IMR-90 (cell line): Measurements from ENCODE around the gene KCNF1. TPM values are rescaled to one million over a fixed set of nuclear protein-coding genes. Genes with fewer than 3 reads are reported as not detected.

Experiments used
- ATAC-seq: fragments of 200-7000 bp; cut with Tn5 transposase; 2 replicates; pipeline ENCODE4 v1.9.1; 2020; ENCODE audit warnings: low read depth, mild to moderate bottlenecking, moderate library complexity
- BruUV-seq: library from RNA; stranded (reverse); fragments of 400-500 nt; replicated peaks from 2 replicates; lab custom pipeline; 2021; lab: Mats Ljungman, UMichigan
- CTCF ChIA-PET: fragments of 300-600 bp; formaldehyde crosslinking; extraction: SDS; loops from one replicate; lab custom pipeline; 2021; ENCODE audit warnings: antibody characterized with exemption; lab: Yijun Ruan, JAX
- POLR2A ChIA-PET: fragments of 300-600 bp; sonication (Branson Sonifier 250); formaldehyde crosslinking; loops from one replicate; lab custom pipeline; 2022; ENCODE audit warnings: antibody characterized with exemption; ENCODE audit not compliant: unreplicated experiment; lab: Charles Lee
- DNase-seq: peaks from one replicate; pipeline ENCODE4 v3.0.0; 2013
- H2AFZ ChIP-seq: replicated peaks from 2 replicates; pipeline ENCODE3; 2013; ENCODE audit warnings: low read length, mild to moderate bottlenecking; ENCODE audit not compliant: poor library complexity
- H2AK5ac ChIP-seq: 2 replicates; pipeline ENCODE4 v1.6.1; 2013; ENCODE audit warnings: low read depth, low read length, inconsistent platforms
- H2AK9ac ChIP-seq: replicated peaks from 2 replicates; pipeline ENCODE3; 2013; ENCODE audit warnings: mild to moderate bottlenecking, low read depth, low read length, moderate library complexity; ENCODE audit not compliant: poor library complexity
- H2BK120ac ChIP-seq: 2 replicates; pipeline ENCODE4 v1.6.1; 2013; ENCODE audit warnings: low read depth, low read length, inconsistent platforms
- H2BK15ac ChIP-seq: 3 replicates; pipeline ENCODE4 v1.6.1; 2013; ENCODE audit warnings: low read depth, low read length, inconsistent platforms
- H2BK20ac ChIP-seq: 2 replicates; pipeline ENCODE4 v1.6.1; 2013; ENCODE audit warnings: low read depth, mild to moderate bottlenecking, inconsistent platforms, low read length, moderate library complexity
- H2BK5ac ChIP-seq: 2 replicates; pipeline ENCODE4 v1.6.1; 2013; ENCODE audit warnings: mild to moderate bottlenecking, low read depth, low read length, inconsistent platforms; ENCODE audit not compliant: poor library complexity, severe bottlenecking
- H3K14ac ChIP-seq: replicated peaks from 2 replicates; pipeline ENCODE4 v1.6.1; 2013; ENCODE audit warnings: low read depth, low read length, inconsistent platforms
- H3K18ac ChIP-seq: 2 replicates; pipeline ENCODE4 v1.6.1; 2013; ENCODE audit warnings: low read depth, low read length, control low read depth
- H3K23ac ChIP-seq: 2 replicates; pipeline ENCODE4 v1.6.1; 2013; ENCODE audit warnings: low read depth, low read length, inconsistent platforms
- H3K27ac ChIP-seq: 2 replicates; pipeline ENCODE4 v1.5.1; 2013; ENCODE audit warnings: mild to moderate bottlenecking, control low read depth, low read length; ENCODE audit not compliant: insufficient read depth
- H3K27me3 ChIP-seq: 2 replicates; pipeline ENCODE4 v1.6.1; 2013; ENCODE audit warnings: low read length; ENCODE audit not compliant: control insufficient read depth, insufficient read depth
- H3K36me3 ChIP-seq: 2 replicates; pipeline ENCODE4 v1.6.1; 2013; ENCODE audit warnings: low read length, mixed read lengths; ENCODE audit not compliant: control insufficient read depth, insufficient read depth
- H3K4ac ChIP-seq: 2 replicates; pipeline ENCODE4 v1.6.1; 2013; ENCODE audit warnings: low read depth, low read length, inconsistent platforms
- H3K4me1 ChIP-seq: 2 replicates; pipeline ENCODE4 v1.6.1; 2013; ENCODE audit warnings: low read length, mixed read lengths; ENCODE audit not compliant: control insufficient read depth, insufficient read depth
- H3K4me2 ChIP-seq: 2 replicates; pipeline ENCODE4 v1.6.1; 2013; ENCODE audit warnings: low read depth, mild to moderate bottlenecking, control low read depth, low read length, moderate library complexity
- H3K4me3 ChIP-seq: 2 replicates; pipeline ENCODE4 v1.5.1; 2013; ENCODE audit warnings: low read depth, mild to moderate bottlenecking, control low read depth, low read length, moderate library complexity; ENCODE audit not compliant: insufficient read depth
- H3K56ac ChIP-seq: 2 replicates; pipeline ENCODE4 v1.6.1; 2013; ENCODE audit warnings: low read length, inconsistent platforms; ENCODE audit not compliant: insufficient read depth; ENCODE audit errors: extremely low read depth
- H3K79me1 ChIP-seq, 2 experiments: 2 replicates each; pipeline ENCODE4 v1.6.1; 2013; ENCODE audit warnings: low read length in 2 of 2, inconsistent platforms in 1 of 2, low read depth in 1 of 2
- H3K9ac ChIP-seq: 2 replicates; pipeline ENCODE4 v1.6.1; 2013; ENCODE audit warnings: low read depth, low read length, control low read depth
- H3K9me1 ChIP-seq: 2 replicates; pipeline ENCODE4 v1.6.1; 2013; ENCODE audit warnings: low read length, inconsistent platforms; ENCODE audit not compliant: insufficient read depth
- H3K9me3 ChIP-seq: 2 replicates; pipeline ENCODE4 v1.6.1; 2013; ENCODE audit warnings: low read length; ENCODE audit not compliant: control insufficient read depth, insufficient read depth
- H4K20me1 ChIP-seq: 2 replicates; pipeline ENCODE4 v1.6.1; 2013; ENCODE audit warnings: low read length, inconsistent platforms; ENCODE audit not compliant: insufficient read depth
- H4K5ac ChIP-seq: 2 replicates; pipeline ENCODE4 v1.6.1; 2013; ENCODE audit warnings: mild to moderate bottlenecking, low read depth, low read length, control low read depth
- H4K8ac ChIP-seq, 2 experiments: 2 replicates each; pipeline ENCODE4 v1.6.1; 2013; ENCODE audit warnings: low read depth in 2 of 2, low read length in 2 of 2, control low read depth in 1 of 2, inconsistent platforms in 1 of 2
- H4K91ac ChIP-seq: 2 replicates; pipeline ENCODE4 v1.6.1; 2013; ENCODE audit warnings: low read depth, low read length, inconsistent platforms; ENCODE audit not compliant: insufficient read depth
- BHLHE40 ChIP-seq: fragments of 150-350 bp; IDR thresholded peaks from 2 replicates; pipeline ENCODE4 v1.6.1; 2016; ENCODE audit warnings: mild to moderate bottlenecking, low read depth, low read length
- CEBPB ChIP-seq: IDR thresholded peaks from 2 replicates; pipeline ENCODE4 v1.6.1; 2012; ENCODE audit warnings: low read depth, low read length, improper control_type of control experiment
- CHD1 ChIP-seq: IDR thresholded peaks from 2 replicates; pipeline ENCODE4 v1.6.1; 2012; ENCODE audit warnings: low read depth, low read length, improper control_type of control experiment
- CTCF ChIP-seq: conservative IDR thresholded peaks from 2 replicates; pipeline ENCODE4 v1.5.1; 2012; ENCODE audit warnings: mild to moderate bottlenecking, low read depth, low read length, improper control_type of control experiment
- FOS ChIP-seq: fragments of 150-350 bp; IDR thresholded peaks from 2 replicates; pipeline ENCODE4 v1.6.1; 2016; ENCODE audit warnings: low read depth, low read length
- MAFK ChIP-seq: IDR thresholded peaks from 2 replicates; pipeline ENCODE4 v1.6.1; 2012; ENCODE audit warnings: low read depth, low read length, improper control_type of control experiment
- MAZ ChIP-seq: IDR thresholded peaks from 2 replicates; pipeline ENCODE4 v1.6.1; 2012; ENCODE audit warnings: low read depth, mild to moderate bottlenecking, low read length, improper control_type of control experiment, moderate library complexity, borderline replicate concordance
- MXI1 ChIP-seq: IDR thresholded peaks from 2 replicates; pipeline ENCODE4 v1.6.1; 2012; ENCODE audit warnings: low read depth, mild to moderate bottlenecking, low read length, moderate library complexity, borderline replicate concordance
- NFE2L2 ChIP-seq: fragments of 150-350 bp; IDR thresholded peaks from 2 replicates; pipeline ENCODE4 v1.6.1; 2016; ENCODE audit warnings: low read depth, mild to moderate bottlenecking, low read length
- POLR2A ChIP-seq: IDR thresholded peaks from 2 replicates; pipeline ENCODE4 v1.6.1; 2012; ENCODE audit warnings: mild to moderate bottlenecking, low read depth, low read length
- RAD21 ChIP-seq: IDR thresholded peaks from 2 replicates; pipeline ENCODE4 v1.6.1; 2012; ENCODE audit warnings: low read length, improper control_type of control experiment
- RCOR1 ChIP-seq: IDR thresholded peaks from 2 replicates; pipeline ENCODE4 v1.6.1; 2012; ENCODE audit warnings: mild to moderate bottlenecking, low read length, improper control_type of control experiment; ENCODE audit not compliant: insufficient replicate concordance
- RFX5 ChIP-seq: IDR thresholded peaks from 2 replicates; pipeline ENCODE4 v1.8.0; 2012; ENCODE audit warnings: low read depth, mild to moderate bottlenecking, low read length, moderate library complexity
- SMC3 ChIP-seq: fragments of 150-350 bp; IDR thresholded peaks from 2 replicates; pipeline ENCODE4 v1.6.1; 2016; ENCODE audit warnings: low read depth, mild to moderate bottlenecking, antibody characterized with exemption, low read length, moderate library complexity
- WGBS, 2 experiments: methylation state at CpG; one replicate each; pipeline versions ENCODE4 v1.1.5 to v1.1.7; 2013; ENCODE audit warnings: missing lambda C conversion rate in 2 of 2; ENCODE audit not compliant: insufficient read length in 1 of 2; ENCODE audit errors: extremely low coverage in 2 of 2; 5-methylcytosine and 5-hydroxymethylcytosine counted together
- dilution Hi-C: fragments of 300-500 bp; cut with HindIII; formaldehyde crosslinking; loops from one replicate; pipeline ENCODE4 v1.14.3; 2018; ENCODE audit warnings: low sequenced_read_pairs; ENCODE audit not compliant: unreplicated experiment
- in situ Hi-C: fragments of 300-500 bp; cut with MboI; formaldehyde crosslinking; loops from 3 replicates; pipeline ENCODE4 v1.14.3; 2019; ENCODE audit warnings: low sequenced_read_pairs, inconsistent platforms, mixed read lengths
- intact Hi-C: fragments of 100-400 bp; cut with micrococcal nuclease; formaldehyde crosslinking; loops from 2 replicates; pipeline ENCODE4 v1.10.0; 2022
- polyA plus RNA-seq, 3 experiments: library from polyadenylated mRNA; depleted of rRNA; stranded (reverse); fragments of >200 nt; gene quantifications; 2 replicates each; pipeline ENCODE4 v1.2.3, GENCODE V29; 2012; ENCODE audit warnings: low replicate concordance in 1 of 3
- total RNA-seq: library from RNA; depleted of rRNA; stranded (reverse); fragments of >200 nt; gene quantifications from 2 replicates; pipeline ENCODE4 v1.2.3, GENCODE V29; 2012
- TF ChIP-seq, protein P1 (sequence below): fragments of 150-350 bp; IDR thresholded peaks from 2 replicates; pipeline ENCODE4 v1.6.1; 2016; ENCODE audit warnings: low read depth, mild to moderate bottlenecking, low read length, moderate library complexity, borderline replicate concordance
- TF ChIP-seq, protein P2 (sequence below): fragments of 150-350 bp; IDR thresholded peaks from 2 replicates; pipeline ENCODE4 v1.6.1; 2017; ENCODE audit warnings: mild to moderate bottlenecking, antibody characterized with exemption, low read length, low read depth

KCNF1 gene
- total and polyA plus RNA-seq, 2 of the 4 experiments (the other 2 are of a cell fraction), result 0.54 to 1.4 TPM

- Histone ChIP-seq H2BK120ac (no peak overlapping the region), H3K56ac (no peak overlapping the region), H3K27me3 (peaks cover 4% of the 10 kb centered on the region; the same call in 1 of the 2 replicates), H4K20me1 (no peaks in the 10 kb centered on the region), H3K23ac (no peak overlapping the region), H3K36me3 (no peaks in the 10 kb centered on the region), H3K4me3 (no peak overlapping the region), H3K4ac (no peak overlapping the region), H2AK5ac (no peak overlapping the region), H3K4me2 (no peak overlapping the region), H3K79me1 (no peaks in the 10 kb centered on the region), H3K4me1 (peaks cover 10% of the 10 kb centered on the region), H4K5ac (no peak overlapping the region), H3K27ac (no peak overlapping the region), H2AK9ac (no peak overlapping the region), H3K18ac (no peak overlapping the region), H2AFZ (no peak overlapping the region), H3K14ac (no peak overlapping the region), H3K9me1 (peaks cover 7% of the 10 kb centered on the region; the same call in 1 of the 2 replicates), H3K9ac (no peak overlapping the region), H2BK15ac (no peak overlapping the region), H4K8ac (no peak overlapping the region), H2BK5ac (no peak overlapping the region), H4K91ac (no peak overlapping the region), H3K9me3 (no peaks in the 10 kb centered on the region), H2BK20ac (no peak overlapping the region)
- BruUV-seq, result no TSS peak
- dilution Hi-C loops, result no loop called here
- WGBS, 2 experiments, result 52% methylated on average over 3 of the region's 10 CpGs; no CpG with 5 or more reads in 1 of the 2 experiments
- intact Hi-C loops, result no loop called here
- no peak for TF ChIP-seq NFE2L2
- TF ChIP-seq SMC3, result no peak
- no peak for TF ChIP-seq RAD21
- TF ChIP-seq CTCF, result no peak
- no peak for TF ChIP-seq MAFK
- TF ChIP-seq, protein P1, sequence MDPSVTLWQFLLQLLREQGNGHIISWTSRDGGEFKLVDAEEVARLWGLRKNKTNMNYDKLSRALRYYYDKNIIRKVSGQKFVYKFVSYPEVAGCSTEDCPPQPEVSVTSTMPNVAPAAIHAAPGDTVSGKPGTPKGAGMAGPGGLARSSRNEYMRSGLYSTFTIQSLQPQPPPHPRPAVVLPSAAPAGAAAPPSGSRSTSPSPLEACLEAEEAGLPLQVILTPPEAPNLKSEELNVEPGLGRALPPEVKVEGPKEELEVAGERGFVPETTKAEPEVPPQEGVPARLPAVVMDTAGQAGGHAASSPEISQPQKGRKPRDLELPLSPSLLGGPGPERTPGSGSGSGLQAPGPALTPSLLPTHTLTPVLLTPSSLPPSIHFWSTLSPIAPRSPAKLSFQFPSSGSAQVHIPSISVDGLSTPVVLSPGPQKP, result no peak
- no peak for TF ChIP-seq CHD1
- TF ChIP-seq RFX5, result no peak
- no peak for TF ChIP-seq CEBPB
- TF ChIP-seq BHLHE40, result no peak
- TF ChIP-seq RCOR1, result no peak
- TF ChIP-seq POLR2A, result no peak
- TF ChIP-seq MXI1, result no peak
- no peak for TF ChIP-seq FOS
- TF ChIP-seq, protein P2, sequence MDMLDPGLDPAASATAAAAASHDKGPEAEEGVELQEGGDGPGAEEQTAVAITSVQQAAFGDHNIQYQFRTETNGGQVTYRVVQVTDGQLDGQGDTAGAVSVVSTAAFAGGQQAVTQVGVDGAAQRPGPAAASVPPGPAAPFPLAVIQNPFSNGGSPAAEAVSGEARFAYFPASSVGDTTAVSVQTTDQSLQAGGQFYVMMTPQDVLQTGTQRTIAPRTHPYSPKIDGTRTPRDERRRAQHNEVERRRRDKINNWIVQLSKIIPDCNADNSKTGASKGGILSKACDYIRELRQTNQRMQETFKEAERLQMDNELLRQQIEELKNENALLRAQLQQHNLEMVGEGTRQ, result no peak
- no peak for TF ChIP-seq MAZ
- no peak; the same call in 1 of the 2 replicates for ATAC-seq
- ChIA-PET POLR2A (no interaction called here), CTCF (no interaction called here)
- in situ Hi-C loops, result no loop called here
- no peak for DNase-seq
Measured at GRCh38 chr2:10864251-10864650, 47.5 kb upstream of the KCNF1 start.
